ENCODE results near the gene ARHGEF11. TPM values are rescaled to one million over a fixed set of nuclear protein-coding genes. Genes with fewer than 3 reads are reported as not detected.

Gene ARHGEF11
- total RNA-seq, 3 donors from 2014 or later = 31.1 to 50.4 (median 33.1) TPM

DNA sequence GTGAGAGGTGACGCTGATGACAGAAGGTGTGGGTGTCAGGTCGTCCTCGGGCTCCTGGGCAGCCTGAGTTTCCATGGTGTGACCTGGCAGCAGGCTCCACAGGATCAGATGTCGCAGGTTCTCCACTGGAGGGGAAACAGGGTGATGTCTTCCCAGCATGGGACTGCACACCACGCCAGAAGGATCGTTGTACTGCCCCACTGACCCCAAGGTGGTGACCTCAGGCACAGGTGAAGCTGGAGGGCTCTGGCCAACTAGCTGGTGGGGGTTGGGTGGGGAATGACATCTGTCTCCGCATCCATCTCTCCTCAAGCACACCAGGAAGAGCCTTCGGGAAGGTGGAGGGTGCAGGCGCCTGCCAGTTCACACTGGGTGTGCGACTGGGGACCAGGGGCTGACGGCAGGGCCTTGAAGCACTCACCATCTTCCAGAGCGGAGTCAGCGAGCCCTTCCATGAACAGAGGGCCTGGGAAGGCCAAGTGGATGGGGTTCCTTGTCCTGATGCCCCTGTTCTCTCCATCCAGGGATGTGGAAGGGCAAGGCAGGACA, 105.7 kb downstream of the ARHGEF11 start:
- no peaks in the 10 kb centered on the region for H3K4me1 ChIP-seq
- intact Hi-C loops (cut with DNase I; ENCODE audit: low total_unique reads) = no loop called here
- no peak overlapping the region for H3K4me3 ChIP-seq
- no peak for TF ChIP-seq POLR2A (IDR thresholded peaks at IDR 0.05)
- TF ChIP-seq POLR2AphosphoS5 (IDR thresholded peaks at IDR 0.05) = no peak
- TF ChIP-seq, protein P1, sequence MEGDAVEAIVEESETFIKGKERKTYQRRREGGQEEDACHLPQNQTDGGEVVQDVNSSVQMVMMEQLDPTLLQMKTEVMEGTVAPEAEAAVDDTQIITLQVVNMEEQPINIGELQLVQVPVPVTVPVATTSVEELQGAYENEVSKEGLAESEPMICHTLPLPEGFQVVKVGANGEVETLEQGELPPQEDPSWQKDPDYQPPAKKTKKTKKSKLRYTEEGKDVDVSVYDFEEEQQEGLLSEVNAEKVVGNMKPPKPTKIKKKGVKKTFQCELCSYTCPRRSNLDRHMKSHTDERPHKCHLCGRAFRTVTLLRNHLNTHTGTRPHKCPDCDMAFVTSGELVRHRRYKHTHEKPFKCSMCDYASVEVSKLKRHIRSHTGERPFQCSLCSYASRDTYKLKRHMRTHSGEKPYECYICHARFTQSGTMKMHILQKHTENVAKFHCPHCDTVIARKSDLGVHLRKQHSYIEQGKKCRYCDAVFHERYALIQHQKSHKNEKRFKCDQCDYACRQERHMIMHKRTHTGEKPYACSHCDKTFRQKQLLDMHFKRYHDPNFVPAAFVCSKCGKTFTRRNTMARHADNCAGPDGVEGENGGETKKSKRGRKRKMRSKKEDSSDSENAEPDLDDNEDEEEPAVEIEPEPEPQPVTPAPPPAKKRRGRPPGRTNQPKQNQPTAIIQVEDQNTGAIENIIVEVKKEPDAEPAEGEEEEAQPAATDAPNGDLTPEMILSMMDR (IDR thresholded peaks at IDR 0.05) = no peak
- H3K27ac ChIP-seq = no peak overlapping the region
- no peaks in the 10 kb centered on the region for H3K36me3 ChIP-seq
- no peaks in the 10 kb centered on the region for H3K9me3 ChIP-seq
- no peak for DNase-seq (ENCODE audit: low spot score in 2 of 2)
- no peaks in the 10 kb centered on the region for H3K27me3 ChIP-seq

DNA sequence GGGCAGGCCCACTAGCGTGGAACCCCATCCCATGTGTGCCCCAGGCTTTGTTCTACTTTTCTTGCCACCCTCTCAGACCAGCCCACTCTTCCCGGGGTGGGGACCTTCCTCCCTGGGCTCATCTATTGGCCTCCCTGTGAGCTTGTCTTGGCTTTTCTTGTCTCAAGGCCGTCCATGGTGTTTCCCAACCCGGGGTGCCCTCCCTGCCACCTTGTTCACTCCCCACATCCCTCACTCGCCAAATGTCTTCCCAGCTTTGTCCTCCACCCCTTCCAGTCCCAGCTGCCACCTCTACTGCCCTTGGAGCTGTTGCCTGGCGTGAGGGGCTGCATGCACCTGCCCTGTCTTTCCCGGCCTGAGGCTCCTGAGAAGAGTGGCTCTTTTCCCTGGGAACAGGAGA, 106.7 kb downstream of the ARHGEF11 start:
- intact Hi-C loops (cut with DNase I; ENCODE audit: low total_unique reads) = no loop called here
- Histone ChIP-seq H3K36me3 (no peaks in the 10 kb centered on the region), H3K27ac (no peak overlapping the region), H3K4me3 (no peak overlapping the region), H3K9me3 (no peaks in the 10 kb centered on the region), H3K4me1 (no peaks in the 10 kb centered on the region), H3K27me3 (no peaks in the 10 kb centered on the region)
- DNase-seq (ENCODE audit: low spot score in 2 of 2) = no peak
- no peak for TF ChIP-seq POLR2AphosphoS5 (IDR thresholded peaks at IDR 0.05)
- no peak for TF ChIP-seq POLR2A (IDR thresholded peaks at IDR 0.05)

DNA sequence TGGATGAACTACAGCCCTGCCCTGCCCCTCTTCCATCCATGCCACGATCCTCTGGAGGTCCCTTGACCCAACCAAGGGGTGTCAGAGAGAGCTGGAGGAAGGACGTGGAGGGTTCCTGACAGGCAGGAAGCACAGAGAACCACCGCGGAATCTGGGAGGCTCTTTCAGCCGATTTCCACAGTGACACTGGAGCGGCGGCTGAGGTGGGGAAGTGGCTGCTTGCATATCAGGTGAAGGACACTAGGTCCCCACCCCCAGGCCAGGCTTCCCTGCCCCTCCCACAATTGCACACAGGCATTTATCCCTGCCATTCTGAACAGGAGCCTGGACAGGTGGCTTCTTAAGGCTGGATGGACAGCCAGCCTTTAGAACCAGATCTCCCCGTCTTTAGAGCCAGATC, 107.7 kb downstream of the ARHGEF11 start:
- Histone ChIP-seq H3K27me3 (no peaks in the 10 kb centered on the region), H3K9me3 (no peaks in the 10 kb centered on the region), H3K27ac (no peak overlapping the region), H3K36me3 (no peaks in the 10 kb centered on the region), H3K4me3 (no peak overlapping the region), H3K4me1 (no peaks in the 10 kb centered on the region)
- intact Hi-C loops (cut with DNase I; ENCODE audit: low total_unique reads) = no loop called here
- DNase-seq (ENCODE audit: low spot score in 2 of 2) = no peak
- TF ChIP-seq, protein P1 (IDR thresholded peaks at IDR 0.05) = no peak
- no peak for TF ChIP-seq POLR2A (IDR thresholded peaks at IDR 0.05)
- TF ChIP-seq POLR2AphosphoS5 (IDR thresholded peaks at IDR 0.05) = no peak

DNA sequence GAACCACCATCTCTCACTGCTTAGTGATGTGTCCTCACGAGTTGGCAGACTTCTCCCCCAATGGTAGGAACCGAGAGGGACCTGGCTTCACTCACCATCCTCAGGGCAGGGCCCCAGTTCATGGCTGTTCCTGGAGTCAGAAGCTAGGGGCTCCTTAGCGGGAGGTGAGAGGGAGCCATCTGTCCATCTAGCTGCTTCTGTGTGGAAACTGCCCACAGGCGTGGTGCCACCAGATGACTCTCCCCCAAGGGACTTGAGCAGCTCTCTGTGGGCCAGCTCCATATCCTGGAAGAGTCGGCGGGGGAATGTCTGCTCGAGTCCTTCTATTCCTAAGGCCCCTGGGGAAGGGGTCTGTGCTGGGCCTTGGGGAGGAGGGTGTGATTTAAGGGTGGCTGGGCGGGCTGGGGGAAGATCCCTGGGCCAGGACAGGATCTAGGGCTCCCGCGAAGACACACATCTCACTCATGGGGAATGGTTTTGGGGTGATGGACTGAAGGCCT, 108.8 kb downstream of the ARHGEF11 start:
- no peak overlapping the region for H3K27ac ChIP-seq
- H3K36me3 ChIP-seq = no peaks in the 10 kb centered on the region
- DNase-seq (ENCODE audit: low spot score in 2 of 2) = no peak
- H3K4me3 ChIP-seq = no peak overlapping the region
- no peaks in the 10 kb centered on the region for H3K4me1 ChIP-seq
- no peaks in the 10 kb centered on the region for H3K27me3 ChIP-seq
- no peaks in the 10 kb centered on the region for H3K9me3 ChIP-seq
- intact Hi-C loops (cut with DNase I; ENCODE audit: low total_unique reads) = no loop called here
- TF ChIP-seq, protein P1 (IDR thresholded peaks at IDR 0.05) = no peak
- no peak for TF ChIP-seq POLR2AphosphoS5 (IDR thresholded peaks at IDR 0.05)
- no peak for TF ChIP-seq POLR2A (IDR thresholded peaks at IDR 0.05)

DNA sequence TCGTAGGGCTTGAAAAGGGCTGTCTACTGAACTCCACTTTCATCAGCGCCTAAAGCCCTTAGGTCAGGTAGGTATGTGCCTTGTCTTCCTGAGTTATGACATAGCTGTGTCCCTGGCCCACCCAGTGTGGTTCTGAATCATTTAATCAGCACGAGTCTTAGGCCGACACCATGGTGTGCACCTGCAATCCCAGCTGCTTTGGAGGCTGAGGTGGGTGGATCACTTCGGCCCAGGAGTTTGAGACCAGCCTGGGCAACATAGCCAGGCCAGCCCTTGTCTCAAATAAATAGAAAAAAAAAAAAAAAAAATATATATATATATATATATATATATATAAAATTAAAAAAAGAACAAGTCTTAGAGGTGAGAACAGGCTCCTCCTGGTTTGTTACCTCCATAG, 109.4 kb downstream of the ARHGEF11 start:
- Histone ChIP-seq H3K27me3 (no peaks in the 10 kb centered on the region), H3K36me3 (no peaks in the 10 kb centered on the region), H3K4me3 (no peak overlapping the region), H3K9me3 (no peaks in the 10 kb centered on the region), H3K4me1 (no peaks in the 10 kb centered on the region), H3K27ac (no peak overlapping the region)
- DNase-seq (ENCODE audit: low spot score in 2 of 2) = no peak
- no peak for TF ChIP-seq POLR2A (IDR thresholded peaks at IDR 0.05)
- TF ChIP-seq POLR2AphosphoS5 (IDR thresholded peaks at IDR 0.05) = no peak
- TF ChIP-seq, protein P1 (IDR thresholded peaks at IDR 0.05) = no peak
- intact Hi-C loops (cut with DNase I; ENCODE audit: low total_unique reads) = no loop called here
